Activated CD8-positive, alpha-beta T cell treated with anti-CD3 and anti-CD28 coated beads, Interleukin-2, amount 10 ng/mL, durations not matched to agents 7 days and 5 days (primary cell): ENCODE data around the gene TERF2IP. TPM values are rescaled to one million over a fixed set of nuclear protein-coding genes. Genes with fewer than 3 reads are reported as not detected.

Experiments
- ATAC-seq: fragments of 150-1000 bp; cut with Tn5 transposase; one replicate; pipeline ENCODE4 v1.10.0; 2021; ENCODE audit warnings: moderate library complexity
- CTCF ChIA-PET: fragments of 350-600 bp; sonication (Branson Sonifier 250); formaldehyde crosslinking; loops from one replicate; lab custom pipeline; 2021; ENCODE audit warnings: antibody characterized with exemption; lab: Charles Lee
- POLR2A ChIA-PET: fragments of 350-600 bp; sonication (Branson Sonifier 250); formaldehyde crosslinking; loops from one replicate; lab custom pipeline; 2021; ENCODE audit warnings: antibody characterized with exemption; lab: Charles Lee
- DNase-seq: peaks from one replicate; pipeline ENCODE4 v3.0.0-alpha.2; 2020
- H3K27ac Mint-ChIP-seq: one replicate; pipeline ENCODE4 v1.8.0; 2021; ENCODE audit warnings: mild to moderate bottlenecking, mixed read lengths
- H3K27me3 Mint-ChIP-seq: one replicate; pipeline ENCODE4 v1.8.0; 2021; ENCODE audit warnings: low read depth, mixed read lengths
- H3K36me3 Mint-ChIP-seq: one replicate; pipeline ENCODE4 v1.8.0; 2021; ENCODE audit warnings: low read depth, mixed read lengths
- H3K4me1 Mint-ChIP-seq: one replicate; pipeline ENCODE4 v1.8.0; 2021; ENCODE audit warnings: low read depth, mixed read lengths
- H3K4me3 Mint-ChIP-seq: one replicate; pipeline ENCODE4 v1.8.0; 2021; ENCODE audit warnings: mild to moderate bottlenecking, mixed read lengths
- H3K9me3 Mint-ChIP-seq: one replicate; pipeline ENCODE4 v1.8.0; 2022; ENCODE audit warnings: mixed read lengths; ENCODE audit not compliant: insufficient read depth
- total RNA-seq, 2 experiments: library from RNA; stranded (reverse); gene quantifications; one replicate each; pipeline ENCODE4 v1.2.3, GENCODE V29; 2021

Gene TERF2IP
- total RNA-seq, 2 experiments from 2014 or later: 61.4 to 63.2 TPM

DNA sequence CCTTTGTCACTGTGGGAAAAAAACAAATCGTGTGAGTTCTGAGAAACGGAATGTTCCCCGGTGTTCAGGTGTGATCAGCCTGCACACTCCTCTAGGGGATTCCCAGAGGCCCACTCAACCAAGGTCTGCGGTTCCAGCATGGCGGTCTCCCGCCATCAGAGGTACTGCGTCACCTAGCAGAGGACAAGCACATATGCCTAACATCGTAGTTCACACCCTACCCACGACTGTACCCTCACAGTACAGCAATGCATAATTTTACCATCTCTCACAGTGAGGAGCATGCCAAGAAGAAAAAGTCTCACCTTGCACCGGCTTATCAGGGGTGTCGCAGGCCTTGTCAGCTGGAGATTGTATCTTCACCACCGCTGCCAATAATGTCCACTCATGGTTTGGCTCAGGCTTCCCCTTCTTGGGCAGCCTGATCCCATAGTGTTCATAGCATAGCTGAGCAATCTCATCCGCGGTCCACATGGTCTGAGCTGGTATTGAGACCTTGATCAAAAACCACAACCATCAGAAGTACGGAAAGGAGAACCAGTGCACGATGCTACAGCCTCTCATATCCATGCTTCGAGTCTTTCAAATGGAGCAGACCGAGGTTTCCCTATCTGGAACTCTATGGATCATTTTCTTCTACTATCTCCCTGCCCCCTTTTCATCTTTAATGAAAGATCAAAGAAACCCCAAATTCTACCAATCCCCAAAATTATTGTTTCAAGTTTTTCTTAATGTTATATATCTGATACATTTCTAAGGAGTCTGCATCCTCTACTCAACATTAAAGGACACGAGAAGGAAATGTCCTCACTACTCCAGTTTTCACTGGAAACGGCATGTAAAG, 27.0 kb upstream of the TERF2IP start:
- no peak for ATAC-seq
- peak overlapping the region; percentile 3 for H3K4me3 Mint-ChIP-seq
- CTCF ChIA-PET: interaction anchor here (0.7 to 2.6 kb wide), 8 partner anchors 21 to 155 kb away, joined by 3 to 20 read pairs (median 6); no protein-coding TSS in a partner anchor
- POLR2A ChIA-PET: interaction anchor here (0.7 to 3.7 kb wide), 2 partner anchors 11 to 29 kb away, joined by 3 to 88 read pairs; partner anchors contain the start of genes KARS1 and TERF2IP
- H3K27ac Mint-ChIP-seq: peak overlapping the region; percentile 16
- H3K4me1 Mint-ChIP-seq: peaks cover 33% of the 10 kb centered on the region
- peaks cover 40% of the 10 kb centered on the region for H3K36me3 Mint-ChIP-seq
- DNase-seq: peak; percentile 30
- H3K9me3 Mint-ChIP-seq: no peaks in the 10 kb centered on the region
- no peaks in the 10 kb centered on the region for H3K27me3 Mint-ChIP-seq

DNA sequence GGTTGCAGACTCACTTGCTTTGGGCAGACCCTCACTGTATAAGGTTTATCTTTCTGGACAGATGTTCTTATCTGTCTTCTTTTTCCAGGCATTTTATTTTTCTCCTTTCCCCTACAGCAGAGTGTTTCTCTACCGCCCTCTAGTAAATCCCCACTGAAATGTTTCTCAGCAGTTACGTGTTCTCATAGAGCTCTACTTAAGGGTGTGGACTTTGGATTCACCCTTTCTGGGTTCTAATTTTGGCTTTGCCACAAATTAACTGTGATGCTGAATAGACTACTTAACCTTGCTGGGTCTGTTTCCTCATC, 26.4 kb upstream of the TERF2IP start:
- ATAC-seq: no peak
- ChIA-PET POLR2A (interaction anchor here (0.7 to 3.7 kb wide), 4 partner anchors 11 to 188 kb away, joined by 3 to 88 read pairs (median 3); partner anchors contain the start of genes CFDP1, CHST6, KARS1 and TERF2IP), CTCF (interaction anchor here (0.7 to 2.6 kb wide), 15 partner anchors 20 to 156 kb away, joined by 3 to 25 read pairs (median 6); partner anchors contain the start of genes GABARAPL2, KARS1 and TERF2IP)
- no peak for DNase-seq
- H3K27me3 Mint-ChIP-seq: no peaks in the 10 kb centered on the region
- peak overlapping the region; percentile 31 for H3K27ac Mint-ChIP-seq
- no peaks in the 10 kb centered on the region for H3K9me3 Mint-ChIP-seq
- peaks cover 41% of the 10 kb centered on the region for H3K36me3 Mint-ChIP-seq
- H3K4me3 Mint-ChIP-seq: peak overlapping the region; percentile 93
- H3K4me1 Mint-ChIP-seq: peaks cover 33% of the 10 kb centered on the region

DNA sequence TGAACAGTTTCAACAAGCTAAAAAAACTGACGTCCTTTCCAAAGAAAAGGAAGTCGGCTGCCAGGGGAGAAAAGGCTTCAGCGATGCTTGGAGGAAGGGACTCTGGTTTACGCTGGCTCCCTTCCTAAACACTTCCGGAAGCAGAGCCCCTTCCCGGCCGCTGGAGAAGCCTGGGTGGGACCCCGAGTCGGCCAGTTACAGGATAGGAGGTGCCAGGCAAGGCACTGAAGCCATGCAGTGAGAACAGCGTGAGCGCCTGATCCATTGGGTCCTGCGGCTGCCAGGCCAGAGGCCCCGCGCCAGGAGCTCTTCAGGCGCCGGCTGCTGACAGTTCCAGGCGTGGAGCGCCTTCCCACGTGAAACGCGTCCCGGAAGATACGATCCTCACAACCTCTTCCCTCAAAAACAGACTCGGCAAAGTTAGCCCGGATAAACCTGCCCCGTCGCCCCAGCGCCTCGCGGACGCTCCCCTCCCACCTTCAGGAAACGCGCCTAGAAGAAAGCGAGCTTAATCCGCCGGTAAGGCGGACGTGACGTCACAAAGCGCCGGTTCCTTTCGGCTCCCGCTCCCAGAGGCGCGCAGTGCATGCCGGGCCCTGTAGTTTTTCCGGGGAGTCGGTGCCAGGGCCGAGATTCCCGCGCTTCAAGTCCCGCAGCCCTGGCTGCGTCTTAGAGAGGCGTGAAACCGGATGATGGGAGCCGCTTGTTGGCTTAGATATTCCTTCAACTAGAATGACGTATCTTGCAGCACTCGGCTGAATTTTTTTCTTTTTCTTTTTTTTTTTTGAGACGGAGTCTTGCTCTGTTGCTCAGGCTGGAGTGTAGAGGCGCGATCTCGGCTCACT, 24.6 kb upstream of the TERF2IP start, which contains the start of gene ADAT1:
ADAT1 (minus strand) TSS at position 521 of the 845 bp plus-strand sequence. CDS start 2,482 bp downstream, outside the sequence.
- peak; percentile 99 for DNase-seq
- peaks cover 48% of the 10 kb centered on the region for H3K36me3 Mint-ChIP-seq
- CTCF ChIA-PET: interaction anchor here (0.6 to 2.6 kb wide), 16 partner anchors 11 to 423 kb away, joined by 3 to 25 read pairs (median 4); partner anchors contain the start of genes KARS1, TERF2IP, TMEM170A and TMEM231
- POLR2A ChIA-PET: interaction anchor here (0.6 to 3.7 kb wide), 17 partner anchors 10 to 316 kb away, joined by 3 to 88 read pairs (median 5); partner anchors contain the start of genes CFDP1, GABARAPL2, KARS1 and TERF2IP
- peak; percentile 95 for ATAC-seq
- H3K27ac Mint-ChIP-seq: peak within 1 kb of the TSS; percentile 98
- no peaks in the 10 kb centered on the region for H3K9me3 Mint-ChIP-seq
- peaks cover 38% of the 10 kb centered on the region for H3K4me1 Mint-ChIP-seq
- H3K27me3 Mint-ChIP-seq: no peaks in the 10 kb centered on the region
- peak within 1 kb of the TSS; percentile 93 for H3K4me3 Mint-ChIP-seq

DNA sequence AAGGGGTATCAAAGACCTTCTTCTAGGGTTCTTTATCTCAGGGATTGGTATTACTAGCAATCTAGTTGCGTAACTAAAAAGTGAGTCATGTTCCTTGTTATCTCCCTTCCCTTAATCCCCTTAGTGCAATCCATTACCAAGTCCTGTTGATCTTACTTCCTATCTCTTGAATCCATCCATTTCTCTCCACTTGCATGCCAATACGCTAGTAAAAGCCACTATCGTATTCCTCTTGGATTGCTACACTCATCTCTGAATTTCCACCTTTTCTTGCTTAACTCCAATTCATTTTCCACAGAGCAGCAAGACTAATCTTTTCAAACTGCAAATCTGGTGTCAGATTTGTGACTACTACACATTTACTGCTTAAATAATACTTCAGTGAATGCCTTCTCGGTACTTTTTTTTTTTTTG, 22.6 kb upstream of the TERF2IP start:
- peak overlapping the region; percentile 54 for H3K27ac Mint-ChIP-seq
- ATAC-seq (no peak), DNase-seq (no peak)
- H3K27me3 Mint-ChIP-seq: no peaks in the 10 kb centered on the region
- peaks cover 58% of the 10 kb centered on the region for H3K36me3 Mint-ChIP-seq
- ChIA-PET CTCF (no interaction called here), POLR2A (no interaction called here)
- no peak overlapping the region for H3K4me3 Mint-ChIP-seq
- no peaks in the 10 kb centered on the region for H3K9me3 Mint-ChIP-seq
- peaks cover 56% of the 10 kb centered on the region for H3K4me1 Mint-ChIP-seq

DNA sequence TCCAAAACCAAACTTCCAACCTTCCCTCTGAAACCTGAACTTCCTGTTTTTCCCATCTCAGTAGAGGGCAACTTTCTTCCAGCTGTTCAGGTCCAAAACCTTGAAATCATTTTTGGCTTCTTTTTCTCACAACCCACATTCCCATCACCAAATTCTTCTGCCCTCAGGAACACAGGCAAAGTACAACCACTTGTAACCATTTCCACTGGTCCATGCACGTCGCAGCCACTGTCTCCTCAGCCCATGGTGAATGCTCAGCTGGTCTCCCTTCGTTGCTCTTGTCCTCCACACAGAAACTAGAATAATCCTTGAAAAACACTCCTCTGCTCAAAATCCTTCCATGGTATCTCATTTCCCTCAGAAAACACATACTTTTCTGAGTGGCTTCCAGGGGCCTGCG, 20.8 kb upstream of the TERF2IP start:
- DNase-seq: no peak

DNA sequence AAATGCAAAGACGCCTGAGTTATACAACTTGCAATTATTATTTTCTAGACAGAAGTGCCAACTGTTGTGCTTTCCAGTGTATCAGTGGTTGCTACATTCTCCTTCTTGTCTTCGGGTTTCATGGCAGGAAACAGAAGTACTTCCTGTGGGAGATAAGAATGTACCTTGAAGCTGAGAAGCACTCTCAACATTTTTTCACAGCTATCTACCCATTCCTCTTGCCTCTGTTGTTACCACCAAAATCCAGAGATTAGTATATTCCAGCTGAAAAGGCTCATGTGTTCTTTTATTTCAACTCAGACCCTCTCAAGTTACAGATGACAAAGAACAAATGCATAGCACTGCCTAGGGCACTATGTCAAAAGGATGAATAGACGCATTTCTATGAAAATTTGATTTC, 19.7 kb upstream of the TERF2IP start:
- no peak for DNase-seq
- ChIA-PET CTCF (interaction anchor here (0.7 to 1.6 kb wide), 2 partner anchors 14 to 59 kb away, joined by 3 to 4 read pairs; no protein-coding TSS in a partner anchor), POLR2A (interaction anchor here (2.8 kb wide), 1 partner anchor 21 kb away, joined by 19 read pairs; the partner anchor contains the start of genes KARS1 and TERF2IP)
- peak overlapping the region; percentile 22 for H3K4me3 Mint-ChIP-seq
- H3K36me3 Mint-ChIP-seq: peaks cover 78% of the 10 kb centered on the region
- H3K9me3 Mint-ChIP-seq: no peaks in the 10 kb centered on the region
- no peaks in the 10 kb centered on the region for H3K27me3 Mint-ChIP-seq
- peaks cover 41% of the 10 kb centered on the region for H3K4me1 Mint-ChIP-seq
- no peak for ATAC-seq
- peak overlapping the region; percentile 84 for H3K27ac Mint-ChIP-seq

More for the DNA sequence above, 20.8 kb upstream of the TERF2IP start:
- CTCF ChIA-PET: interaction anchor here (0.7 to 1.4 kb wide), 2 partner anchors 63 to 71 kb away, joined by 3 to 4 read pairs; partner anchors contain the start of gene TMEM231
- H3K27me3 Mint-ChIP-seq: no peaks in the 10 kb centered on the region
- H3K4me3 Mint-ChIP-seq: no peak overlapping the region
- no peaks in the 10 kb centered on the region for H3K9me3 Mint-ChIP-seq
- peaks cover 71% of the 10 kb centered on the region for H3K36me3 Mint-ChIP-seq
- H3K27ac Mint-ChIP-seq: peak overlapping the region; percentile 84
- POLR2A ChIA-PET: interaction anchor here (0.7 to 2.8 kb wide), 2 partner anchors 15 to 22 kb away, joined by 3 to 19 read pairs; partner anchors contain the start of genes KARS1 and TERF2IP
- no peak for ATAC-seq
- H3K4me1 Mint-ChIP-seq: peaks cover 48% of the 10 kb centered on the region

DNA sequence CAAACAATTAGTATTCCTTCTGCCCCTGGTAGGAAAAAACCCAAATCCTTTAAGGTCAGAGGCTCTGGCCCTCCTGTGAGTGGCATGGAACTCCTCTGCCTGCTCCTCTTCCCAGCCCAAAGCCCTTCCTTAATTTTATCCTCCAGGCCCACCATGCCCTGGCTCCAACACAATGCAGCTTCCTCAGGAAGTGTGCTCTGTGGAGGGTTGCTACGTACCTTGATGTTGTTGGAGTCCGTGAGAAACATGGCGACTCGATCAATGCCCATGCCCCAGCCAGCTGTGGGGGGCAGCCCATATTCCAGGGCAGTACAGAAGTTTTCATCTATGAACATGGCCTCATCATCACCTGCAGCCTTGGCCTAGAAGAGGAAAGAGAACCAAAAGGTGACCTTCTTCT, 19.2 kb upstream of the TERF2IP start:
- H3K4me3 Mint-ChIP-seq: no peak overlapping the region
- ChIA-PET POLR2A (interaction anchor here (2.8 kb wide), 1 partner anchor 20 kb away, joined by 19 read pairs; the partner anchor contains the start of genes KARS1 and TERF2IP), CTCF (interaction anchor here (1.6 kb wide), 1 partner anchor 13 kb away, joined by 4 read pairs; no protein-coding TSS in a partner anchor)
- H3K36me3 Mint-ChIP-seq: peaks cover 80% of the 10 kb centered on the region
- no peaks in the 10 kb centered on the region for H3K9me3 Mint-ChIP-seq
- H3K27ac Mint-ChIP-seq: peak overlapping the region; percentile 84
- DNase-seq: no peak
- H3K4me1 Mint-ChIP-seq: peaks cover 41% of the 10 kb centered on the region
- no peaks in the 10 kb centered on the region for H3K27me3 Mint-ChIP-seq
- ATAC-seq: no peak

DNA sequence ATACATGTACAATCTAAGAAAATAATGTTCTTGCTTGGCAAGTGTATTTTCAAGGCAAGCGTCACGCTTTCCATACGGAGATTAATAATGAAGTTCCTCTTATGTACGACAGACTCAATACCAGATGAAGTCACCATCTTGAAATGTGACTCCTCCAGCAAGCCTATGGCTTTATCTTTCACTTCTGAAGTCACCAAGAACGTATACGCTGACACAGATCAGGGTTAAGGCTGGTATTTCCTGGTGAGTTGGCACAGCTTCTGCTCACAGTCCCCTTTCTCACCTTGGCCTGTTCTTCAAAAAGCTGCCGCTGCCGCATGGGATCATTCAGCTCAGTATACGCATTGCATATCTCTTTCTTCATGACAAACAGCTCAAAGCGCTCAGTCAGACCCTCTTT, 18.4 kb upstream of the TERF2IP start:
- no peak overlapping the region for H3K4me3 Mint-ChIP-seq
- ATAC-seq (no peak), DNase-seq (no peak)
- CTCF ChIA-PET: no interaction called here
- H3K9me3 Mint-ChIP-seq: no peaks in the 10 kb centered on the region
- no peaks in the 10 kb centered on the region for H3K27me3 Mint-ChIP-seq
- POLR2A ChIA-PET: interaction anchor here (0.6 to 1.3 kb wide), 2 partner anchors 9 to 88 kb away, joined by 3 read pairs; no protein-coding TSS in a partner anchor
- H3K27ac Mint-ChIP-seq: peak overlapping the region; percentile 42
- H3K4me1 Mint-ChIP-seq: peaks cover 41% of the 10 kb centered on the region
- H3K36me3 Mint-ChIP-seq: peaks cover 87% of the 10 kb centered on the region

DNA sequence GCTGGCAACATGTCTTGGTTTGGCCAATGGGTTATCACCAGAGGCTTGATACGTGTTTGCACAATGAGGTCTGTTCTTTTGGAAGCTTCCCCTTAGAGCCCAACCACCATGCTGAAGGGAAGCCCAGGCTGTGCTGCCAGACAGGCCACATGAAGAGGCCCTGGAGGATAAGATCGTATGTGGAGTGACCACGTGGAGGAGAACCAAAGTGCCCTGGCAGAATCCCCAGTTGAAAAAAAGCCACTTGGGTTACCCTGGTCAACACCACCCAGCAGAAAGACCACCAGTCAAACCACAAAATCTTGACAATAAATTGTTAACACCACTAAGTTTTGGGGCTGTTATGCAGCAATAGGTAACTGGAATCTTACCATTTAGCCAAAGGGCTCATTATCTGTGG, 17.5 kb upstream of the TERF2IP start:
- H3K36me3 Mint-ChIP-seq: peaks cover 84% of the 10 kb centered on the region
- no peaks in the 10 kb centered on the region for H3K27me3 Mint-ChIP-seq
- H3K4me1 Mint-ChIP-seq: peaks cover 41% of the 10 kb centered on the region
- CTCF ChIA-PET: interaction anchor here (1.3 kb wide), 1 partner anchor 11 kb away, joined by 6 read pairs; no protein-coding TSS in a partner anchor
- H3K27ac Mint-ChIP-seq: no peak overlapping the region
- no peak overlapping the region for H3K4me3 Mint-ChIP-seq
- ATAC-seq (no peak), DNase-seq (no peak)
- H3K9me3 Mint-ChIP-seq: no peaks in the 10 kb centered on the region
- POLR2A ChIA-PET: interaction anchor here (0.9 to 4.2 kb wide), 3 partner anchors 8 to 18 kb away, joined by 3 to 37 read pairs (median 3); partner anchors contain the start of genes KARS1 and TERF2IP

DNA sequence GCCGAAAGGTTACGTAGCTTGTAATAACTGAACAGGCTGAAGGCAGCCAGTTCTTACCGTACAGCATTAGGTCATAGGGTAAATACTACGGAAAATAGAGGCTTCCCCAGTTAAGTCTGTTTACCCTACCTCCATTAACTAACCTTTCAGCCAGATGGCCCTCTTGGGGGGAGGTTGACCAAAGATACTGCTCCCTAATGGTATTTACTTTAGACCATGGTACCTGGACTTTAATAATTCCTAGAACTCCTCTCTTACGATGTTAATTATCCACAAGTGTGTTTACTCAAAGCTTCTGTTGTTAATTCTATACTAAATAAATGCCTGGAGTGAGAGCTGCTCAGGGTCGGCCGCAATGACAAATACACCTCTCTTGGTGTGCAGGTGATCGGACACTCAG, 14.7 kb upstream of the TERF2IP start:
- ChIA-PET CTCF (interaction anchor here (1.4 kb wide), 1 partner anchor 9 kb away, joined by 6 read pairs; no protein-coding TSS in a partner anchor), POLR2A (interaction anchor here (0.8 to 4.2 kb wide), 2 partner anchors 11 to 15 kb away, joined by 3 to 37 read pairs; partner anchors contain the start of genes KARS1 and TERF2IP)
- Mint-ChIP-seq H3K27ac (no peak overlapping the region), H3K4me1 (peaks cover 31% of the 10 kb centered on the region), H3K9me3 (no peaks in the 10 kb centered on the region), H3K27me3 (no peaks in the 10 kb centered on the region), H3K36me3 (peaks cover 81% of the 10 kb centered on the region), H3K4me3 (no peak overlapping the region)
- DNase-seq: no peak
- no peak for ATAC-seq
